Inflammatory macrophage treated with lipopolysaccharide for 1 hour (primary cell): ENCODE measurements around the gene PRSS12.

ENCODE experiments used
- DNase-seq, 2 donors: peaks; one replicate each; pipeline ENCODE4 v3.0.0-alpha.2; 2020 to 2022

Gene PRSS12

GRCh38 chr4:118354913-118355312 lies 2.1 kb upstream of the PRSS12 start:
- DNase-seq = no peak

GRCh38 chr4:118353534-118354030 lies 779 bp upstream of the PRSS12 start:
- DNase-seq = no peak

- DNase-seq = peak in 1 of 2 donors; percentile 4
These were observed 664 bp downstream of the PRSS12 start for GRCh38 chr4:118351851-118352827.

- no peak for DNase-seq
These were observed 1.8 kb downstream of the PRSS12 start for GRCh38 chr4:118350961-118351360.

GRCh38 chr4:118348886-118349285 lies 3.9 kb downstream of the PRSS12 start:
- no peak for DNase-seq

GRCh38 chr4:118346495-118346894 lies 6.3 kb downstream of the PRSS12 start:
- DNase-seq = no peak

GRCh38 chr4:118345813-118346212 lies 7.0 kb downstream of the PRSS12 start:
- DNase-seq = peak; percentile 5 to 23

GRCh38 chr4:118344801-118345200 lies 8.0 kb downstream of the PRSS12 start:
- DNase-seq = no peak

- no peak for DNase-seq
These were observed 9.3 kb downstream of the PRSS12 start for GRCh38 chr4:118343501-118343900.

GRCh38 chr4:118340109-118340508 lies 12.7 kb downstream of the PRSS12 start:
- no peak for DNase-seq

- peak in 1 of 2 donors; percentile 3 for DNase-seq
These were observed 13.6 kb downstream of the PRSS12 start for GRCh38 chr4:118338981-118339765.

- DNase-seq = no peak
These were observed 14.3 kb downstream of the PRSS12 start for GRCh38 chr4:118338518-118338917.

GRCh38 chr4:118337954-118338353 lies 14.8 kb downstream of the PRSS12 start:
- DNase-seq = no peak

GRCh38 chr4:118335774-118336173 lies 17.0 kb downstream of the PRSS12 start:
- no peak for DNase-seq

- DNase-seq = no peak
These were observed 17.5 kb downstream of the PRSS12 start for GRCh38 chr4:118335324-118335723.

GRCh38 chr4:118331352-118331751 lies 21.5 kb downstream of the PRSS12 start:
- no peak for DNase-seq

GRCh38 chr4:118329849-118330248 lies 23.0 kb downstream of the PRSS12 start:
- no peak for DNase-seq

- no peak for DNase-seq
These were observed 25.1 kb downstream of the PRSS12 start for GRCh38 chr4:118327554-118328241.

GRCh38 chr4:118326585-118326984 lies 26.2 kb downstream of the PRSS12 start:
- peak; percentile 14 to 21 for DNase-seq

GRCh38 chr4:118325431-118325830 lies 27.4 kb downstream of the PRSS12 start:
- no peak for DNase-seq

GRCh38 chr4:118322831-118323502 lies 29.8 kb downstream of the PRSS12 start:
- DNase-seq = no peak

GRCh38 chr4:118318931-118319330 lies 33.9 kb downstream of the PRSS12 start:
- no peak for DNase-seq
